Hepatocyte (in vitro differentiated cells): Measurements from ENCODE around the gene UBAP2.

ENCODE experiments used
- EZH2 ChIP-seq: fragments of 200-600 bp; sonication (generic); IDR thresholded peaks from 2 replicates; pipeline ENCODE4 v1.6.1; 2016; ENCODE audit warnings: antibody characterized with exemption, mild to moderate bottlenecking, borderline replicate concordance
- TF ChIP-seq, protein P1 (sequence below): fragments of 200-600 bp; sonication (generic); IDR thresholded peaks from 2 replicates; pipeline ENCODE4 v1.5.1; 2016; ENCODE audit warnings: antibody characterized with exemption, mild to moderate bottlenecking; ENCODE audit not compliant: poor library complexity

DNA sequence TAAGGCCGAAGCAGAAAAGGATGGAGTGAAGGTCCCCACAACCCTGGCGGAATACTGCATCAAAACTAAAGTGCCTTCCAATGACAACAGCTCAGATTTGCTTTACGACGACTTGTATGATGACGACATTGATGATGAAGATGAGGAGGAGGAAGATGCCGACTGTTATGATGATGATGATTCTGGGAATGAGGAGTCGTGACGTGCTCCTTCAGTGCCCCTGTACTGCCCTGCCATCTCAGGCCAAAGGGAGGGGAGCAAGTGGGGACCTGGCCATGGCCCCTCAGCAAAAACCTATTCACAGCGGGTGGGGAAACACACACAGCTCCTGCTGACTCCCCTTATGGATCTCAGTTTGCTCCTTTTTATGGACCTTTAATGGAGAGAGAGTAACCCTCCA is 131.7 kb downstream of the UBAP2 start:
- TF ChIP-seq, protein P1, sequence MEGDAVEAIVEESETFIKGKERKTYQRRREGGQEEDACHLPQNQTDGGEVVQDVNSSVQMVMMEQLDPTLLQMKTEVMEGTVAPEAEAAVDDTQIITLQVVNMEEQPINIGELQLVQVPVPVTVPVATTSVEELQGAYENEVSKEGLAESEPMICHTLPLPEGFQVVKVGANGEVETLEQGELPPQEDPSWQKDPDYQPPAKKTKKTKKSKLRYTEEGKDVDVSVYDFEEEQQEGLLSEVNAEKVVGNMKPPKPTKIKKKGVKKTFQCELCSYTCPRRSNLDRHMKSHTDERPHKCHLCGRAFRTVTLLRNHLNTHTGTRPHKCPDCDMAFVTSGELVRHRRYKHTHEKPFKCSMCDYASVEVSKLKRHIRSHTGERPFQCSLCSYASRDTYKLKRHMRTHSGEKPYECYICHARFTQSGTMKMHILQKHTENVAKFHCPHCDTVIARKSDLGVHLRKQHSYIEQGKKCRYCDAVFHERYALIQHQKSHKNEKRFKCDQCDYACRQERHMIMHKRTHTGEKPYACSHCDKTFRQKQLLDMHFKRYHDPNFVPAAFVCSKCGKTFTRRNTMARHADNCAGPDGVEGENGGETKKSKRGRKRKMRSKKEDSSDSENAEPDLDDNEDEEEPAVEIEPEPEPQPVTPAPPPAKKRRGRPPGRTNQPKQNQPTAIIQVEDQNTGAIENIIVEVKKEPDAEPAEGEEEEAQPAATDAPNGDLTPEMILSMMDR = no peak
- TF ChIP-seq EZH2 = no peak
